DND-41 (cell line): Measurements from ENCODE around the gene NR3C1.

Source experiments
- CTCF ChIP-seq: IDR thresholded peaks from 2 replicates; pipeline ENCODE4 v1.5.1; 2012; ENCODE audit warnings: borderline replicate concordance, low read length, moderate library complexity, mild to moderate bottlenecking; ENCODE audit not compliant: poor library complexity, severe bottlenecking; ENCODE audit errors: extremely low read depth
- EZH2 ChIP-seq: IDR thresholded peaks from 3 replicates; pipeline ENCODE4 v1.6.1; 2012; ENCODE audit warnings: borderline replicate concordance, low read depth, mild to moderate bottlenecking, moderate library complexity, low read length, inconsistent platforms; ENCODE audit not compliant: severe bottlenecking

GRCh38 chr5:143265995-143266394 lies 137.5 kb downstream of the NR3C1 start:
- no peak for TF ChIP-seq CTCF
- no peak for TF ChIP-seq EZH2
